ENCODE measurements around the gene UFC1.

- TF ChIP-seq CTCF (IDR thresholded peaks at IDR 0.05) (no peak), POLR2A (IDR thresholded peaks at IDR 0.05) (no peak)
These were observed 15.9 kb upstream of the UFC1 start for GRCh38 chr1:161137881-161138280.

Measured in tibial nerve (tissue), 3 donors.